ENCODE results near the gene LITAFD.
"Not testable (repeated sequence)": the region's sequence is repeated elsewhere in the genome, so short reads cannot be mapped to it uniquely, and the experiment has no call there.

Gene LITAFD

DNA sequence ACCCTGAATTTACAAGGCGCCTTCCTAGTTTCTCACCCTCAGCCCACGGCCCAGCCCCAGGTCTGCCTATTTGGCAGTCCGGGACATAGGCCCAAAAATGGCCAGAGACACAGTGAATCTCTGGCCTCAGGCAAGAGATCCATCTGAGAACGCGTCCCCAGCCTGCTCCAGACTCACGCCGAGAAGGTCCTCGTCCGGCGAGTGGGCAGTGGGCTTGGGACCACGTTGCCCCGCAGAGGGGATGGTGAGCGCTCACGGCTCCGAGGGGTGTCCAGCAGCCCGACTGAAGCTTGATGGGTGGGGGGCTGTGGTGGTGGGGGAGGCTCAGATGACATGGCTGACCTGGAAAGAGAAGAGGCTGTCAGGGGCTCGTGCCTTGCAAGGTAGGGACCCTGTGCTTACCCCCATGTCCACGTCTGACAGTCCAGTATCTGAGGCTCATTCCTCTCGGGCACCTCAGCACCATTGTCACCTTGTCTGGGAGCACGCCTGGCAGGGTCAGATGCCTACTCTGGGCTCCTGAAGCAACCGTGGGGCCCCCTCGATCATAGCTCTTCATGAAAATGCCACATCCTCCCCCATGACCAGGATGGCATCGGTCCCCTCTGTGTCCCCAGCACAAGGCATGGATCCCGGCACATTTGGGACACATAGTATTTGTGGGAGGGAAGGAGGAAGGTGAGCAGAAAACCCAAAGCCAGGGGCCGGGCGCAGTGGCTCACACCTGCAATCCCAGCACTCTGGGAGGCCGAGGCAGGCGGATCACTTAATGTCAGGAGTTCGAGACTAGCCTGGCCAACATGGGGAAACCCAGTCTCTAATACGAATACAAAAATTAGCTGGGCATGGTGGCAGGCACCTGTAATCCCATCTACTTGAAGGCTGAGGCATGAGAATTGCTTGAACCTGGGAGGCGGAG is 22.9 kb upstream of the LITAFD start:
- DNase-seq (ENCODE audit: low spot score) = no peak

DNA sequence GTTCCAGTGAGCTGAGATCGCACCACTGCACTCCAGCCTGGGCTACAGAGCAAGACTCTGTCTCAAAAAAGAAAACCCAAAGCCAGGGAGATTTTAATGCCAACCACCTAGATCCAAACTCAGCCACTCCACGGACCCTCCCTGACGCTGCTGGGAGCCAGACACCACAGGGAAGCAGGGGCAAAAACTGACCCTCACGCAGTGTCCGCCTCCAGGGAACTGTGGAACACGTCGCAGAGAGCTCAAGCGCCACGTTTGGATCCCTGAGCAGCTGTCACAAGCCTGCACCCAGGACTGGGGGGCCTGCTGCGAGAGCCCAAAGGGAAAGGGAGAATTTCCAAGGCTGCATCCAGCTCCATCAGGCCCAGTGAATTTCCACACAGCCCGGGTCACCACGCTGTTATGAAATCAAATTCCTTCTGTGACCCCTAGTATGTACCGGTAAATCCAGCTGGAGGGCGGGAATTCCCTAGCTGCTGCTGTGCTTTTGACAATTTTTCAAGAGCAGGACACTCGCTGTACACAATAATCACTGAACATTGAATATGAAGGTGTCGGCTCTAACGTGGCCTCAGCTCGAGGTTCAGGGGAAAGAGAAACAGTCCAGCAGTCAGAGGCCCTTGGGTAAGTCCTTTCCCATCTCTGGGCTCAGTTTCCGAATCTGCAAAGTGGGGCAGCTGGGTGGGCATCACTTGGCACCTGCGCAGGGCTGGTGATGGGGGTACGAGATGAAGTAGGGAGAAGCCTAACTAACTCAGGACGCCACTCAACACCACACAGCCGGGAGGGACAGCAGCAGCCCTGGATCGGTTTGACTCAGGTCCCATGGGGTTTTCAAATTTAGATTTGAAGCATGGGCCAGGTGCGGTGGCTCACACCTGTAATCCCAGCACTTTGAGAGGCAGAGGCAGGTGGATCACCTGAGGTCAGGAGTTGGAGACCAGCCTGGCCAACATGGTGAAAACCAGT is 22.0 kb upstream of the LITAFD start:
- no peak for DNase-seq (ENCODE audit: low spot score)

DNA sequence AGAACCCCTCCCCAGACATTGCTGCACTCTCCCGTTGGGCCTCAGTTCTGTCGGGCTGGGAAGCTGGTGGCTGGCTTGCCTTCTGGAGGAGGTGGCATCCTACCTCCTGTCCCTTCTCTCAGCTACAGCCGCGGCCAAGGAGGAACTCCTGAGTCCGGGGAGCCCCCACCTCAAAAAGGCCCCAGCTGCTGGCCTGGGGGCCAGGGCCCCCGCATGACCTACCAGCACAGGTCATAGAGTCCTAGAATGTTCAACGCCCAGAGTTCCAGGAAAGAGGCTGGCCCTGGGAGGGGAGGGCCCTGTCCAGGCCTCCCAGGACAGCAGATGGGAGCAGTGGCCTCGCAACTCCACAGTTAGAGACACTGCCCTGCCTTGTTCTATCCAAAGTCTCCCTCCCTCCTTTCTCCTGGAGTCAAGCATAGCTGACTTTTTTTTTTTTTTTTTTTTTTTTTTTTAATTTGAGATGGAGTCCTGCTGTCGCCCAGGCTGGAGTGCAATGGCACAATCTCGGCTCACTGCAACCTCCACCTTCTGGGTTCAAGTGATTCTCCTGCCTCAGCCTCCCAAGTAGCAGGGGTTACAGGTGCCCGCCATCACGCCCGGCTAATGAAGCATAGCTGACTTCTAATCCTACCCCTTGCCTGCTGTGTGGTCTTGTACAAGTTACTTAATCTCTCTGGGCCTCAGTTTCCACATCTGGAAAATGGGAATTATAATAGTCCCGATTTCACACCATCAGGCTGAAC is 20.4 kb upstream of the LITAFD start:
- no peak for DNase-seq (ENCODE audit: low spot score)

DNA sequence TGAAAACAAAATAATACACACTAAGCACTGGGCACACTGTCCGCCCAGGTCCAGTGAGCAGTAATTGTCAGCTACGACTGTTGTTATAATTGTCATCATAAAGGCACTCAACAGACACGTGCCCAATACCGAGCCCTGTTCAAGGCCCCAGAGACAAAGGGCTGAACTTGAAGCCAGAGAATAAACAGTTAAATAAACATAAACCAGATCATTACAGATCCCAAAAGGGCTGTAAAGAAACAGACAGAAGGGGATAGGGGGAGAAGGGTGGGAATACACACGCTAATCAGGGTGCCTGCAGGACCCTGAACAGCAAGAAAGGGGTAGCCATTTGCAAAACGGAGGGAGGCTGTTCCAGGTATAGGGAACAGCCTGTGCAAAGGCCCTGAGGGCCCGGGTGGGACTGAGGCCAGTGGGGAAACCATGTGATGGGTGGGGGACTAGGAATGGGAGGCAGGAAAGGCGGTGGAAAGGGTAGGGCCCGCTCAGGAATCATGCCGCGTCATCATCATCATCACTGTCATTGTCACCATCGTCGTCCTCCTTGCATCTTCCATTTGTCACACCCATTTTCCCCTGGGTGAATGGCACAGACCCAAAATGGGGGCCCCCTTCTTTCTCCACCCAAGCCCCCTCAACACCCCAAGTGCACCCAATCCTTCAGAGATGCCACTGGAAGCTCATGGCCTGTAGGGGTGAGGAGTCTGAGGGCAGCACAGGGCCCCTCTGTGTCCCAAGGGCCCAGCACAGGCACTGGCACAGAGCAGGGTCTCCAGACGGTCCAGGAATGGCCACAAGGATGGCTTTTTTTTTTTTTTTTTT is 19.6 kb upstream of the LITAFD start:
- no peak for DNase-seq (ENCODE audit: low spot score)

DNA sequence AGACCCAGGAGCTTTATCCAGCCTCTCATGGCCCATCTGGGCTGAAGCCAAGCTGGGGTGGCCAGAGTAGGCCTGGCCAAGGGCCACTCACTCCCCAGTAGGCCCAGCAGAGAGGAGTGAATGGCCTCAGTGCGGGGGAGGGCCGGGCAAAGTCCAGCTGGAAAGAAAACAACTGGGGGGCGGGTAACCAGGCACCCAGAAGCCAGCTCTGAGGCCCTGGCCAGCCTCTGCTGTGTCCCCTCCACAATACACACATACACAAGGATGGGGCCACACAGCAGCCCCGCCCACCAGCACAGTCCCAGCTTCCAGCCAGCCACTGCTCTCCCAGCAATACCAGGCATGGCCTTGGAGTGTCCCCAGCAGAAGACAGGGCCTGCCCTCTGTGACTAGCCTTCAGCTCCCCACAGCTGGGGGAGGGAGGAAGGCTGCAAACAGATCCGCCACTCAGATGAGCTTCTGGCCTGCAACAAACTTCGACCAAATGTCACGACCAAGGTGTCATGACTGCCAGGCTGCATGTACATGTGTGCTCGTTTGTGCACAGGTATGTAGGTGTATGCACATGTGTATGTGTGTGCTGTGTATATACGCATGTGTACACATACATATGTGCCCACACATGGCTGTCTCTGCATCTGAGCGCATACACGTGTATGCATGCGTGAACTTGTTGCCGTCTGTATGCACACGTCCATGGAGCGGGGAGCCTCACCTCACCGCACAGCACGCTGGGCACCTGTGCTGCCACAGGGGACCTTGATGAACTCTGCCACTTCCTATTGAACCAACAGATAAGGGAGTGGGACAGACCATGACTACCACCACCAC is 18.3 kb upstream of the LITAFD start:
- DNase-seq (ENCODE audit: low spot score) = no peak

DNA sequence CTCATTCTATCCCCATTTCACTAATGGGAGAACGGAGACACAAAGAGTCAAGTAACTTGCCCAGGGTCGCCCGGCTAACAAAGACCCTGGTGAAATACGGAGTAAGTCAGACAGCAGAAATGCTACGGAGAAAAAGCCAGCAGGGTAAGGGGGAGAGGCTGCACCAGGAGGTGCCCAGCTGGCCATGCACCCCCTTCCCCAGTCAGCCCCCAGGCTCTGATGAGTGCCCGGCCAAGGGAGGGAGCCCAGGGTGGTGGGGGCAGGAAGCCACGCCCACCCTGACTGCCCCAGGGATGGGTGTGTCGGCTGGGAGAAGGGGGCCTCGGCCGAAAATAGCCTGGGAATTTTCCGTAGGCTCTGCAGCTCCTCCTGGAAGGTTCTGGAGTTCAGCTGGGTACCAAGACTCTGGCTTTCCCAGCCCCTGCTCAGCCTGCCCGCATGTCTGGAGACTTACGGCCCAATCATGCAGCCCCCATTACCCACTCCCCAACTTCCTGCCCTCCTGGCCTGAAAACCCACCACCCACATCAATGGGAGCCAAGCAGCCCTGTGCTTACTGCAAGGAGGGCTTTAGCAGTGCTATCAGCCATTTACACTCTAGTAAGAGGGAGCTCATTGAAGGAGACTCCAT is 17.6 kb upstream of the LITAFD start:
- DNase-seq (ENCODE audit: low spot score) = no peak

DNA sequence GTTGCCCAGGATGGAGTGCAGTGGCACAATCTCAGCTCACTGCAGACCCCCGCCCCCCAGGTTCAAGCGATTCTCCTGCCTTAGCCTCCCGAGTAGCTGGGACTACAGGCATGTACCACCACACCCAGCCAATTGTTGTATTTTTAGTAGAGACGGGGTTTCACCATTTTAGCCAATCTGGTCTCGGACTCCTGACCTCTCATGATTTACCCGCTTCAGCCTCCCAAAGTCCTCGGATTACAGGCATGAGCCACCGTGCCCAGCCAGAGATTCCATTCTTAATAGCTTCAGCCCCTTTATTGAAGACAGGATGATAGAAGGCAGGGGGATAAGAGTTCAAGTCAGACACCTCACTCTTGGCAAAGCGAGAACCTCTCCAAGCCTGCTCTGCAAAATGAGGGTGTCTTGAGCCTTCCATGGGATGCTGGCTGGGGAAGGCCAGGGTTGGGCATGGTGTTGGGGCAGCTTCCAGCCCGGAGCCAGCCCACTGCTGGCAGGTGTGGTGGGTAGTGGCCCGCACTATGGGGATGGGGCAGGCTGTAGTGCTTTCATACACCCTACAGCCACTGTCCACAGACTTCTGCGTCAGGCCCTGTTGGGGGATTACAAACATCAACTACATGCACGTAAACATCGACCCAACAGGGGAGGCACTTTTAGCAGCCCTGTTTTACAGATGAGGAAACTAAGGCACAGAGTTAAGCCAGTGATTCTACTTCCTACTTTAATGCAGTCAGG is 16.8 kb upstream of the LITAFD start:
- no peak for DNase-seq (ENCODE audit: low spot score)

DNA sequence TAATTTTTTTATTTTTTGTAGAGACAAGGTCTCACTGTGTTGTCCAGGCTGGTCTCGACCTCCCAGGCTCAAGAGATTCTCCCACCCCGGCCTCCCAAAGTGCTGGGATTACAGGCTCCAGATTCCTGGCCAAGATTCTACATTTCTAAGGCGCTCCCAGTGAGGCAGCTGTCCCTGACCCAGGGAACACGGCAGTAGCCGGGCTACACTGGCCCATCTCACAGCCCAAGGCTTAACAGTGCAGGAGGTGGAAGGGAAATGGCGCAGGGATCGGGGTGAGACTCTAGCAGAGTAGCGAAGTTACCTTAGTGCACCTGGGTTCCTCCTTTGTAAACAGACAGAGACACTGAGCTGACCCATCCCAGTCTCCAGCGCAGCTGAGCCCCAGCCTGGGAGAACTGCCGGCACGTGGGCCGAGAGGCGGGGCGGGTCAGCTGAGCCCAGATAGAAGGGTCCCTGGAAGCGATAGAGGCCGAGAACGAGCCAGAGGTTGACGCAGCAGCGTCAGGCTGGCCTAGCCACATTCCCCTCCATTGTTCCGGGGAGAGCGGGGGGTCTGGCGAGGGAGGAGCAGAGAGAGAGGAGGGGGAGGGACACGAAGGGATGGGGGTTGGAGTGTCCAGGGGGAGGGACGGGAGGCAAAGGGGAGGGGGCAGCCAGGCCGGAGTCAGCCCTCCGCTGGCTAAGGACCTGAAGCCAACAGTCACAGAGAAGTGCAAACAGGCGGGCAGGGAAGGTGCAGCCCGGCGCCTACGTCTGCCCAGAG is 15.8 kb upstream of the LITAFD start:
- no peak for DNase-seq (ENCODE audit: low spot score)

DNA sequence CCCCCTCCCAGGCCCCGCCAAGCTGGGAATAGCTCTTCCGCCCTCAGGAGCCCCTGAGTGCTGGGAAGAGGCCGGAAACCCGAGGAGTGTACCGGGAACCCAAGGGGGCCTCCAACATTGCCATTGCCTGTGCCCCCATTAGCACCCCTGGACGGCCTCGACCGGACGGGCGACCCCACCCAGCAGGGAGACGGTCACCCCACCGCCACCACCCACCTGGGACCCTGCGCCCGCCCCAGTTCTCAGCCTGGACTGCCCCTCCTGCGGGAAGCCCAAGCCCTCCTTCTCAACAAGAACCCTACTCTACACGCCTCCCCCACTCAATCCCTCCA is 15.3 kb upstream of the LITAFD start:
- DNase-seq (ENCODE audit: low spot score) = no peak

DNA sequence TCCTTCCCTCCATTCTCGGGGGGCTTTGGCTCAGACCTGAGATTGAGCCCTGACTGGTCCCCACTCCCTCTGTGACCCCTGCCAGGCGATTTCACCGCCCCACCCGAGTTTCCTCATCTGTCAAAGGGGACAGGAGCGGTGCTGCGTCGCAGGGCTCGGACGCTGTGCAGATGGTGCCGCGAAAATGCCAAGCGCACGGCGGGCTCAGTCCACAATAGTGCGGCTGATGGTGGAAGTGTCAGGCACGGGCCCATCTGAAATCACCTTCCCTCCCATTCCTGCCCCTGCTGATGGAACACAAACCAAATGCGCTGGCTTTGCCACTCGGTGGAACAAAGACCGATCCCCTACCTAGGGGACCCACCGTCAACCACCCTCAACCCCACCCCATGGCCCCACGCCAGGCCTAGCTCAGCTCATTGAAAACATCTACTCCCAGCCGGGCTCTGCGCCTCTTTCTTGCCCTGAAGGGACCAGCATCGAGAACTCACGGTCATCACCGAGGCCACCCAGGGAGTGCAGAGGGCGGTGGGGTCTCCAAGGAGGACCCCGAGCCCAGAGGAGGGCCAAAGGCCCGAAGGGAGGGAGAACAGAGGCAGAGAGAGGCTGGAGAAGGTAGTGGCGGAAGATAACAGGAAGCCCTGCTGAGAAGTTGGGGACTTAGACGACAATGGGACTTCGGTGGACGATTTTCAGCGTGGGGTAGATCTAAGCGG is 14.8 kb upstream of the LITAFD start:
- DNase-seq (ENCODE audit: low spot score) = no peak

DNA sequence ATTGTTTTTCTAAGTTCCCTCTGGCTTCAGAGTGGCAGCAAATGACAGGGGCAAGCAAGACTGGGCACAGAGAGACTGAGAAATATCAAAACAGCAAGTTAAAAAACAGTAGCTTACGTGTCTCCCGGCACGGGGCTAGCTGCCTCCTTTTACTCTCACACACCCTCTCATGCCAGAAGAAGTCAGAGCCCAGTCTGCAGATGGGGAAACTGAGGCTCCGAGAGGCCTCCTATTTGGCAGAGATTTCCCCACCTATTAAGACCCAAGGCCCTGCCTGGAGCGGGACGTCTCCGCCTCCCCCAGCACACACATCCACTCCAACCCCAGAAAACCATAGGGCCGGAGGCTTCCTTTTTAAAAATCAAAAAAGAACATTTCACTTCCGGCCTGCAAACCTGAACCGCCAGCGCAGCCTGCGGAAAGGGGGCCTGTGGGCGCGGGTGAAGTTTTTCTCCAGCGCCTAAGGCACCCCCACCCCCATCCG is 14.2 kb upstream of the LITAFD start:
- no peak for DNase-seq (ENCODE audit: low spot score)

DNA sequence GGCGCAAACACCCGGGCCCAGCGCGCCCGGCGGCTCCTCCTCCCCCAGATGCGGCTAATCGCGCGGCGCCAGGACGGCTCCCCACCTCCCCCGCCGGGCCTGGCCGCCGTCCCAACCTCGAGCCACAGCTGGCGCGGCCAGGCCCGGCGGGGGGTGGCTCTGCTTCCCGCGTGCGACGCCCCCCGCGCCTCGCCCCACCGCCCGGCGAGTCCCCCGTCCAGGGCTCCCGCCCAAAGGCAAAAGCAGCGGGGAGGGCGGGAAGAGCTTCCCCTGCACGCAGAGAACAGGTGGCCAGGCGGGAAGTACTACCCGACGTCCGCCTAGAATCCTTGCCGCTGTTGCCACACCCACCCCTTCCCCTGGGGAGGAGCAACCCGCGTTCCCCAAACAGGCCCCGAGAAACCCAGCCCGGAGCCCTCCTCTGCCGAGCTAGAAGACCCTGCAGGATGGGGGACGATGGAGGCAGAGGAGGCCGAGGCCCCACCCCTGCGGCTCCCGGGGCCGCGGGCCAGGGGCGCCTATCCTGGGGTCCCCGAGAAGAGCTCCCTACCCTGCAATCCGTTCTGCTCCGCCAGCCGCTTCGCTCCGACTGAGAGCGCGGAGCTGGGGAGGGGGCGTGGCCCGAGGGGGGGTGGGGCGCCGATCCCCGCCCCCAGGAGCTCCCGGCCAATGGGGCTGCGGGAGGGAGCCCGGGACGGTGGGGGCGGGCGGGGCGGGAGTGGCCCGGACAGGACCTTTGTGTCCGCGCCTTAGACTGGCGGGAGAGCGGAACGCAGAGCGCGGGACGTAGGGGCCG is 13.5 kb upstream of the LITAFD start, which contains the start of gene CARHSP1:
Gene CARHSP1, minus strand, starts transcription at position 591 of the 796 bp plus-strand sequence. CDS start 9,678 bp downstream, outside the sequence.
- DNase-seq (ENCODE audit: low spot score) = peak; percentile 96

DNA sequence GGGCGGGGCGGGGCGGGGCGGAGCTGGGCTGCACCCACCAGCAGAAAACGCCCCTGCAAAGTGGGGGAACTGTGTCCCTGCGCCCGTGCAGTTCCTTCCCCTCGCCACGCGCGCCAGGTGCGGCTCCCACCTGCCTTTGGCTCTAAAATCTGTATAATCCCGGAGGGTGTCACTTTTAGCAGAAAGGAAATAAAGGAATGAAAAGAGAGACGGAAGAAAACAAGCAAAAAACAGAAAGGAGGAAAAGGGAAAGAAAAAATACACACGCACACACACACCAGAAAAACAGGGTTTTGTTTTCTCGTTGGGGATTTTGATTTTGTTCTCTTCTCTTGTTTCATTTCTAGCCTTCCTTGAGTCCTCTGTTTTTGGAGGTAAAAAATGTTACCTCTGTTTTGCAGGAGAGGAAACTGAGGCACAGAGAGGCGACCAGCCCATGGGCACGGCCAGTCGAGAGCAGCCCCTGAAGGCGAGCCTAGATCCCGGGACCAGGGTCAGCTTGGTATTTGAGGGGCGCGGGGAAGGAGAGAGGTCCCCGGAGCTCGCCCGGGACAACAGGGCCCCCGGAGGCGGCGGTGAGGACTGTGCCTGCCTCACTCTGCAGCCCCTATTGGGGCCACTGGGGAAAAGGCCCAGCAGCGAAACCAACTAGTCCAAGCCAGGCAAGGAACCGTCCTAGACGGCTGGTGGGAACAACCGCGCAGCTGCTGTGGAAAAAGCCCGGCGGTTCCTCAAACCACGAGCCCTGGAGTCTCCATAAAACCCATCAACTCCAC is 12.8 kb upstream of the LITAFD start:
- DNase-seq (ENCODE audit: low spot score) = no peak

DNA sequence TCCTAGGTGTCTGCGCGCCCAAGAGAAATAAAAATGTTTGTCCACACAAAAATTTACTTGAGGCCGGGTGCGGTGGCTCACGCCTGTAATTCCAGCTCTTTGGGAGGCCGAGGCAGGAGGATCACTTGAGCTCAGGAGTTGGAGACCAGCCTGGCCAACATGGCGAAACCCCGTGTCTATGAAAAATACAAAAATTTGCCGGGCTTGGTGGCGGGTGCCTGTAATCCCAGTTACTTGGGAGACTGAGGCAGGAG is 12.2 kb upstream of the LITAFD start:
- DNase-seq (ENCODE audit: low spot score) = not testable (repeated sequence)

DNA sequence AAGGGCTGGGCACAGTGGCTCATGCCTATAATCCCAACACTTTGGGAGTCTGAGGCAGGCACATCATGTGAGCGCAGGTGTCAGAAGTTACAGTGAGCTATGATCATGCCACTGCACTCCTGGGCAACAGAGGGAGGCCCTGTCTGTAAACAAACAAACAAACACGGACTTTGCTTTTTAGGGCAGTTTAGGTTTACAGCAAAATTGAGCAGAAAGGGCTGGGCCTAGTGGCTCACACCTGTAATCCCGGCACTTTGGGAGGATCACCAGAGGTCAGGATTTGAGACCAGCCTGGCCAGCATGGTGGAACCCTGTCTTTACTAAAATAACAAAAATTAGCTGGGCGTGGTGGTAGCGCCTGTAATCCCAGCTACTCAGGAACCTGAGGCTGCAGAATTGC is 10.1 kb upstream of the LITAFD start:
- no peak for DNase-seq (ENCODE audit: low spot score)
